ENCODE measurements around the gene LGALS4. TPM values are rescaled to one million over a fixed set of nuclear protein-coding genes. Genes with fewer than 3 reads are reported as not detected.

Gene LGALS4
- total RNA-seq, 1 donor = 0.43 TPM

GRCh38 chr19:38846097-38846496 is 33.4 kb upstream of the LGALS4 start:
- DNase-seq (ENCODE audit: low read depth) = no peak
- no peak overlapping the region for H3K4me3 ChIP-seq (ENCODE audit: low read depth, low read length)
- no peak for TF ChIP-seq CTCF (IDR thresholded peaks at IDR 0.05; ENCODE audit: insufficient read depth, low read depth, low read length)

GRCh38 chr19:38845374-38846024 is 32.8 kb upstream of the LGALS4 start:
- H3K4me3 ChIP-seq (ENCODE audit: low read depth, low read length) = no peak overlapping the region
- no peak for TF ChIP-seq CTCF (IDR thresholded peaks at IDR 0.05; ENCODE audit: insufficient read depth, low read depth, low read length)
- DNase-seq (ENCODE audit: low read depth) = no peak

GRCh38 chr19:38844093-38844686 is 31.4 kb upstream of the LGALS4 start:
- no peak overlapping the region for H3K4me3 ChIP-seq (ENCODE audit: low read depth, low read length)
- no peak for DNase-seq (ENCODE audit: low read depth)
- TF ChIP-seq CTCF (IDR thresholded peaks at IDR 0.05; ENCODE audit: insufficient read depth, low read depth, low read length) = no peak

GRCh38 chr19:38843175-38843758 is 30.5 kb upstream of the LGALS4 start:
- H3K4me3 ChIP-seq (ENCODE audit: low read depth, low read length) = no peak overlapping the region
- no peak for TF ChIP-seq CTCF (IDR thresholded peaks at IDR 0.05; ENCODE audit: insufficient read depth, low read depth, low read length)
- no peak for DNase-seq (ENCODE audit: low read depth)

GRCh38 chr19:38842439-38843174 is 29.9 kb upstream of the LGALS4 start:
- DNase-seq (ENCODE audit: low read depth) = no peak
- no peak overlapping the region for H3K4me3 ChIP-seq (ENCODE audit: low read depth, low read length)
- no peak for TF ChIP-seq CTCF (IDR thresholded peaks at IDR 0.05; ENCODE audit: insufficient read depth, low read depth, low read length)

GRCh38 chr19:38841787-38842438 is 29.2 kb upstream of the LGALS4 start:
- no peak for DNase-seq (ENCODE audit: low read depth)
- TF ChIP-seq CTCF (IDR thresholded peaks at IDR 0.05; ENCODE audit: insufficient read depth, low read depth, low read length) = no peak
- H3K4me3 ChIP-seq (ENCODE audit: low read depth, low read length) = no peak overlapping the region

Measured in fibroblast of villous mesenchyme (primary cell).